Measurements from ENCODE around the gene CFAP54.

CFAP54 gene

DNA sequence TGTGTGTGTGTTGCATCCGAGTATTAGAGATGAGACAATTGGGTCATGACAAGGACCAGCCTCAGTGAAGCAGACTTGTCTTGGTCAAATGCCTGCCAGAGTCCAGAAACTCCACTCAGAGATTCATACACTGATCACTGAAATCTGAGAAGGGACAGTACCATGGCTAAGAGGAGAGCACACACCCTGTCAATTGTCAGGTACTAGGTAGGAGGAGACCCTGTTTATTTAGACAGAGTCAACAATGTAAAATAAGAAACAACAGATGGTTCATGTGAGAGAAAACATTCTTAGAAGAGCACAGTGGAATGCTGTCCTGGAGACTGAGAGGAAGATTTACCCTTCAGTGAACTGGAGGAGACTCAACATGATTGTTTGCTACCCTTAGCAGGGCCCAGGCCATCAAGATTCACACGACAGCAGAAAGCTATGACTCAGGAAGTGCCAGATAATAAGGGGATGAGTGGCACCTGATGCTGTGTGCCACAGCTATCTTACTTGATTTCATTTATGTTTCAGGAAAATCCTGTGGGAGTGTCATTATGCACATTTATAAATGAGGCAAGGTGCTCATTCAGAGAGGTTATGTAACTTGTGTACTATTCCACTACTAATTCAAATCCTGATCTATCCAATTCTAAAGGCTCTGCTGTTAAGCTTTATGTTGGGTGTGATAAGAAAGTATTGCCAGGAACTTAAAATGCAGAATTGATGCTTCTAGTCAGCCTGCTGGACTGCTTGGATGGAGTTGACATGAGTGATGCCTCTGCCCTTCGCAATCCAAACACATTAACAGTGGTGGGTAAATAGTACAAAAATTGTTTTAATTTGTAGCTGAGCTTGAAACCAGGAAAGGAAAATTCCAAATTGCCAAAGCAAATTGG is 281.1 kb downstream of the CFAP54 start:
- DNase-seq: no peak

DNA sequence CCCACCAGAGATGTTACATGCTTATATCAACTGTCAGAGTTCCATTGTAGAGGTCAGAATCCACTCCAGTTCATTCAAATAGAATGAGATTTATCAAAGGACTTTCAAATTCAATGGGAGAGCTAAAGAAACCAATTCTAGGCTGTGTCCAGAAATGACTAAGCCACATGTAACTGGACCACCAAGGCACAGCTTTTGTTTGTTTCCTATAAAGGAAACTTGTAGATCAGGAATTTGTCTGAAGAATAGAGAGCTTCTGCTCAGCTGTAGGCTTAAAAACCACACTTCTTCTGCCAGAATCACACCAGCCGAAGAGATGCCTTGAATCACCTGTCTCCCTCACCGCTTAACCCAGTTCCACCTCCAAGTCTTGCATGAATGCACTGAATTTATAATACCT is 283.7 kb downstream of the CFAP54 start:
- no peak for DNase-seq

DNA sequence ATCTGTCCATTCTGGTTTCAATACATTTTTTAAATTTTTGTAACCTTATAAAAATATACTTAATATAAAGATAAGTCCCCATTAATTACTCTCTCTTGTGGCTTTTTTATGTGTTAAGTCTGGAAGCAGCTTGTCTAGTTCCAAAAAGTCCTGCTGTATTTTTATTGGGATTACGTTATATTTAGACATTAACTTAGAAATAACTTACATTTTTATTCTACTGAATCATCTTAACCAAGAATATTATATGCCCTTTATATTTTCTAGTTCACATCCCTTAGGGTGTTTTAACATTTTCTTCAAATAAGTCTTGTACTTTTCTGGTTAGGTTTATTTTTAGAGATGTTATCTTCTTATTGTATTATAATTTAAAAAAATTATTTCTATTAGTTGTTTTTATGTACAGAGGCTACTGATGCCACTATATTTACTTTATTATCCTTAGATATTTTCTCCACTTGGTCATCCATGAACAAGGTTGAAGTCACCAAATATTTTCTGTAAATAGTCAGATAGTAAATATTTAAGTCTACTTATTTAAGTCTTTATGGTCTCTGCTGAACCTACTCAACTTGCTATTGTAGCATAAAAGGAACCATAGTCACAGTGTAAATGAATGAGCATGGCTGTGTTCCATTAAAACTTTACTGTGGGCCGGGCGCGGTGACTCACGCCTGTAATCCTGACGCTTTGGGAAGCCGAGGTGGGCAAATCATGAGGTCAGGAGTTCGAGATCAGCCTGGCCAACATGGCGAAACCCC is 285.3 kb downstream of the CFAP54 start:
- DNase-seq: no peak

DNA sequence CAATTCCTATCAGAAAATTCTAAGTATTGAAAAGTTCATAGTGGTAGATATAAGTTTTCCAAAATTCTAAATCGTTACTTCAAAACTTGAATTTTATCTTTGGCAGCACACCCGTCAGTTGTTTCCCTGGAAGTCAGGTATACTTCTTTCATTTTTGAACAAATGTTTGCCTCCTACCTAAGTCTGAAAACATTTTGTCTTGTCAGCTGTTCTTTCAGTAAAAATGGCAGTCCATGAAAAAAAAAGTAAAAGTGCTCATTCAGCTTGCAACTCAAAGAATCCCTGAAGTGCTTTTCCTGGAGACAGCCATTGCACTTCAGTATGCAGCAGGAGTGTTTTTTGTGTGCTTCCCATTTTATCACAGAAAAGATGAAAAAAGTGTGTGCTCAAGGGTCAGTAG is 287.5 kb downstream of the CFAP54 start:
- DNase-seq: no peak

DNA sequence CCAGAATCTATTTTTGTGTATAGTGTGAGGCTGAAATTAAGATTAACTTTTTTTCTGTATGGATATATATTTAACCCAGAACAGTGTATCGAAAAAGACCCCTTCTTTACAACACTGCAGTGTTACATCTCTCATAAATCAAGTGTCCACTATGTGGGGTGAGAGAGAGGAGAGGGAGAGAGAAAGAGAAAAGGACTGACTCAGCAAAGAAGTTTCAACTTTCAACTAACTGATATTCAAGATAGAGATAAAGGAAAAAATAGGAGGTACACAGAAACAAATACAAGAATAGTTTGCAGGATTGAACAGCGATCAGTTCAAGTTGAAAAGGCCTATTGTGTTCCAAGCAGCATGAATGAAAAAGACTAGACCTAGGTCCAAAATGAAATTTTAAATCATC is 291.0 kb downstream of the CFAP54 start:
- no peak for DNase-seq

DNA sequence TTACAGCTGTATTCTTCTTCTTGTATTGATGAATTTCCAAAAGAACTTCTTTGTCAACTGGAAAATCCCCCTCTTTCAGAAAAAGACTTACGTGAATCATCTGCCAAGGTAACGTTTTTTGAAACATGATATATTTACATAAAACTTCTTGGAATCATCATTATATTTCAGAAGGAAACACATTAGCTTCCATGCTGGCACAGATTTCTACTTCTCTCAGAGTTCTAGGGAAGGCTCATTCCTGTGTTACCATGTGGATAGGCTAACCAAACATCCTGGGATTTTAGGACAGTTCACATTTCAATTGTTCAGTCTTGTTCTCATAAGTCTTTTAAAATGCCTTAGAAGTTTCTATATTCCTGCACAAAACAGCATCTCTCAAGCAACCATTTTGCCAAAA is 297.4 kb downstream of the CFAP54 start:
- no peak for DNase-seq

DNA sequence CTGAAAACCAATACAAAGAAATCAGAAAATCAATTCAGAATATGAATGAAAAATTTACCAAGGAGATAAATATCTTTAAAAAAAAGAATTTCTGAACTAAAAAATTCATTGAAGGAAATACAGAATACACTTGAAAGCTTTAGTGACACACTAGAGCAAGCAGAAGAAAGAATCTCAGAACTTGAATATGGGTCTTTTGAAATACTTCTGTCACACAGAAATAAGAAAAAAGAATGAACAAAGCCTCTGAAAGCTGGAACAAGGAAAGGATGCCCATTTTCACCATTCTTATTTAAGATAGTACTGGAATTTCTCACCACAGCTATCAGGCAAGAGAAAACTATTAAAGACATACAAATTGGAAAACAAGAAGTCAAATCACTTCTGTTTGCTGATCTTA is 314.6 kb downstream of the CFAP54 start:
- no peak for DNase-seq

DNA sequence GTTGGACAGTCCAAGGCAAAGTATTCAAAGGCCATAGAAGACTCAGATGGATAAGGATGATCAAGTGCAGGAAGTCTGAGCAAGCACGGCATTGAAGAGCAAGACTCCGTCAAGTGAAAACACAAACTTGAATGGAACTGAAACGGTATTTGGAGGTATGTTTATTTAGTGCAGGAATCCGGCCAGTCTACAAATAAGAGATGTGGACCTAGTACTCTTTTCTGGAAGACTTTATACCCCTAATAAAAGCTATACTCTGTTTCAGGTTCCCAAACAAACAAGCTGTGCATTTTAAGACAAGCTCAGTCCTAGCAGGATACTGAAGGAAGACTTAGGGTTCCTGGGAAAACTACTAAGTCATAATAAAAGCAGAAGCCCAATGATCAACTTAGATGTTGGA is 316.9 kb downstream of the CFAP54 start:
- DNase-seq: no peak

DNA sequence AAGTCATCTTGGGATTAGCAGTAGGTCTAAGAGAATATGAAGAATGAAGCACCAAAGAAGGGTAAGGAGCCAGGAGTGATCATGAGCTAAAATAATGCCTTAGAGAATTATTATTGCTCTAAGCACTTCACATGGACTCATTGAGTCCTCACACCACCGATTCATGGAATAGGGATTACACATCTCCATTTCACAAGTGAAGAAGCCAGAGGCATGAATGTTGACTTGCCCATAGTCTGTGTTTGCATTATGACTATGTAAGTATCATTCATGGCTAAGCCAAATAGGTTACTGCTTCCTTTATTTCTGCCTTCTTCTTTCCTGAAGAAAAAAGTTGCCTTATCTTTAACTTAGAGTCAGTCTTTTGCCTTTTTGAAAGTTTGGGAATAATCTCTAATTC is 318.4 kb downstream of the CFAP54 start:
- no peak for DNase-seq

DNA sequence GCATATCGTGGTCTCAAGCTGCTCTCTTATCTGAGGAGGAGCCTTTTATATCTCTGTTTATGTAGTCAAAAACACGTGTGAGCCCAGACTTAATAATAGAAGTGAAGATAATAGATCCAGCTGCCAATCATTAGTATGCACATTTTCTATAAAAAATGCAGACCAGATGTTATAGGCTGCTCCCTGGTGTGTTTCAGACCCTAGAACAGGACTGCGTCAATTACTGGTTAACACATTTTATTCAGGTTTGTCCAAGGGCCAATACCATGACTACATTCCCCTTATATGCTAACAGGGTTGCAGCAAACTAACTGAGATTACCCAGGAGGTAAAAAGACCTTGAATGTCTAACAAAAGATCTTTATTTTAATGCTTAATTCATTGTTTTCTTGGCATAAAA is 319.2 kb downstream of the CFAP54 start:
- no peak for DNase-seq

DNA sequence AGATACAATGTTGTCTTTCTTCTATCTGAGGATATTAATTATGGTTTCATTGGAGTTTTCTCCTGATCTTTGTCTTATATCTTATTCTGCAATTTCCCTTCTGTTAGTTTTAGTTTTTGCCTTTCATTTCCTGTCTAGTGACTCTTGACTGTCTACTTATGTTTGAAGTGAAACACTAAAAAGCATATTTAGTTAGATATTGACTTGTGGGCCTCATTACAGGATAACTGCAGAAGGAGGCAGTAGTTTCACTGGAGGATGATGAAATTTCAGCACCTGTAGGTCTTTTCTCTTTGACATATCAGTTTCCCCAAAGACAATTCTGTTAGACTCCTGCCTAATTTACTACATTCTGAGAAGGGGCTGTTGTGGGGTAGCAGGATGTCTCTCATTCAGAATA is 320.1 kb downstream of the CFAP54 start:
- no peak for DNase-seq

DNA sequence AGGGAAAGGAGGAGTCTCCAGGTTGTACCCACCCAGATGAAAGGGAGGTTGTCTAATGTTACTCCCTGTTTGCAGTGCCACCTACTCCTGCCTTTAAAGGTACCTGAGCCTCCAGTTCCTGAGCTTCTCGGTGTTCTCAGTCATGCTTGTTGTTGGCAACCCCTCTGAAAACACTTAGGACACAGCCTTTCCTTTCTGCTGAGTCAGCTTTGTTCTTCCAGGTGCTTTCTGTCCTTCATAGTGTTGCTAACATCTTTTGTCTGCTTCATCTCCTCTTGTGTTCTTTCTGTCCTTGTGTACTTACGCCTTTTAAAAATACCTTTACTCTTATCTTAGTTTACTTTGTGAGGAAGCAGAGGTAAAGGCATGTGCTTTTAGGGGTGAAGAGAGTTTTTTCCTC is 320.7 kb downstream of the CFAP54 start:
- DNase-seq: no peak

DNA sequence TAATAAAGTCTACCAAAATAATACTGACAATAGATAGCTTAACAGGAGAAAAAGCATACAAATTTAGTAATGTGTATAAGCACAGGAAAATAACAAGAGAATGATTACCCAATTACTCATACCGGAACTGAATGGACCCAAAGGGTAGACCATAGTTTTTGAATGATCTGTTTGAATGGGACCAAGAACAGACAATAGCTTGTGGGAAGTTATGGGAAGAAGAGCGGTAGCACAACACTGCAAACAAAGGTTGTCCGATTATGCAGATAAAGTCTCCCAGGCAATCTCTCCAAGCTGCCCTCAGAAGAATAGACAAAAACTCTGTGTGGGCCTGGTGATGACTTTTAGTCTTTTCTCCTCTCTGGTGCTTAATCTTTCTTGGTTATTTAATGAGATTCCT is 321.1 kb downstream of the CFAP54 start:
- no peak for DNase-seq

DNA sequence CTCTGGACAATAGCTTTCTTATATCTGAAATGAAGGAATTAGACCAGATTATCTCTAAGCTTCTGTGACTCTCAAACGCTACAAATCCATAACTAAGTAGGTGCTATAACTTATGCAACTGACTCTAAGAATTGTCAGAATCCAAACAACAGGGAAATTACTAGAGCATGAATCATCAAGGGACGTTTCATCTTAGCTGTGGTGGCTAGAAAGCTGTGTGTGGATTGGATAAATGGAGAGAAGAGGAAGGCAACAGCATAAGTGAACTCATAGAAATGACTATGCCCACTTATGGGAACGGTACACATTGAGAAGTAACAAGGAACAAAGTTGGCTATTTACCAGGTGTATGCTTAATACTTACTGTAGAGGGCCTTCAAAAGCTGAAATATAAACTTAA is 321.7 kb downstream of the CFAP54 start:
- DNase-seq: no peak

DNA sequence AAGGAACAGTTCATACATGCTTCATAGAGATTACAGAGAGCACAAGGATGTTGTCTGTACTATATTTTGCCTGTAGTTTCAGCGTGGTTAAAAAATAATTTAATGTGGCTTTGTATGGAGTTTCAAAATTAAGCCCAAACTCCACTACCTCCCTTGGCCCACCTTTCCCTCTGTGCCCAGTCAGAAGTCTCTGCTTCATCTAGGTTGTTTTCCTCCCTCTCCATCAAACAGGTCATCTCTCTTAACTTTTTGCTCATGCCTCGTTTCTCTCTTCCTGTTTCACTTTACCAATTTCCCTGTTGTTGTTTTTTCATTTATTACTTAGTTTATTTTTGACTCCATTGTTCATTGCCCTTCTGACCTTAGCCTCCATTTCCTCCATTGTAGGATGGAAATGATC is 322.8 kb downstream of the CFAP54 start:
- no peak for DNase-seq

DNA sequence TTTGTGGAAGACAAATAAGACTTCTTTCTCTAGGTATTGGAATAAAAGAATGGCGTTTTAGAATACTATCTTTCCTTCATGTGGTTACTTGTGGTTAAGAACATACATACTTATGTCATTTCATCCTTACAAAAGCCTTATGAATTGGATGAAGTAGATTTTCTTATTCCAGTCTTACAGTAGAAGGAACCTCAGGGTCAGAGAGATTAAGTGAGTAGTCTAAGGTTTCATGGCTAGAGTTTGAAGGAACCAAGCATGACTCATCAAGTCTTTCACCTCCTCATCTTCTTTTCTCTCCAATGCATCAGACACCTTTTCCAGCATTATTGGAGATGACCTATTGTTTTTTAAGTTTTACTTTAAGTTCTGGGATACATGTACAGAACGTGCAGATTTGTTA is 324.8 kb downstream of the CFAP54 start:
- no peak for DNase-seq

DNA sequence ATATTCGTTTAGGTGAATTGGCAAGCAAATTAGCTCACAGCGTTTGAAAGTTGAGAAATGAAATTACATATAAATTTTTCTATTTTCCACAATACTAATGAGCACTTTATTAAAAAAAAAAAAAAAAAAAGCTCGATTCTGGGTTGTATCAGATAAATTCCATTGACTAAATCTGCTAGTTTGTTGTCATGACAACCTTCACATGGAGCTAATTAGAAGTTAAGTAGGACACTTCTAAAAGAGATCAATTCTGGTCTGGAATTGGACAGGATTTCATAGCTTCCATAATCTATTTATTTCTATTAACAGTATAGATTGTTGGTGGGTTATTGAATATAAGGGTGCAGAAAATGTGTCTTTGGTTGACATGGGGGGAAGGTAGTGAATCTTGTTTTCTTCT is 332.2 kb downstream of the CFAP54 start:
- no peak for DNase-seq

DNA sequence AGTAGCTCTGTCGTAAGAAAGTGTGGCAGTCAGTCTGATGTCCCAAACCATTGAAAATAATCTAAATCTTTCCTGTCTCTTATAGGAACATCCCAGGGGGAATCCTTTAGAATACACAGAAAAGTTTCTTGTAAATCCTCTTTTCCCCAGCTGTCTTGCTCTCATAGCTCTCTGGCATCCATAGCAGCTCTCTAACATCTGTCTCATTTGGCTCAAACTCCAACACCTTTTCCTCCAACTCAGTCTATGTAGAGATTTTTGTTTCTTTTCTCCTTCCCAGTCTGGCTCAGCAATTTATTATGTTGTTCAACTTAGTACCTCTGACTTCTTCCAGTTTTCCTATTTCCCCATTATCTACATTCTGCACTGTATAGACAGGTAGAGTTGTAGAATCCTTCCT is 333.3 kb downstream of the CFAP54 start:
- DNase-seq: no peak

DNA sequence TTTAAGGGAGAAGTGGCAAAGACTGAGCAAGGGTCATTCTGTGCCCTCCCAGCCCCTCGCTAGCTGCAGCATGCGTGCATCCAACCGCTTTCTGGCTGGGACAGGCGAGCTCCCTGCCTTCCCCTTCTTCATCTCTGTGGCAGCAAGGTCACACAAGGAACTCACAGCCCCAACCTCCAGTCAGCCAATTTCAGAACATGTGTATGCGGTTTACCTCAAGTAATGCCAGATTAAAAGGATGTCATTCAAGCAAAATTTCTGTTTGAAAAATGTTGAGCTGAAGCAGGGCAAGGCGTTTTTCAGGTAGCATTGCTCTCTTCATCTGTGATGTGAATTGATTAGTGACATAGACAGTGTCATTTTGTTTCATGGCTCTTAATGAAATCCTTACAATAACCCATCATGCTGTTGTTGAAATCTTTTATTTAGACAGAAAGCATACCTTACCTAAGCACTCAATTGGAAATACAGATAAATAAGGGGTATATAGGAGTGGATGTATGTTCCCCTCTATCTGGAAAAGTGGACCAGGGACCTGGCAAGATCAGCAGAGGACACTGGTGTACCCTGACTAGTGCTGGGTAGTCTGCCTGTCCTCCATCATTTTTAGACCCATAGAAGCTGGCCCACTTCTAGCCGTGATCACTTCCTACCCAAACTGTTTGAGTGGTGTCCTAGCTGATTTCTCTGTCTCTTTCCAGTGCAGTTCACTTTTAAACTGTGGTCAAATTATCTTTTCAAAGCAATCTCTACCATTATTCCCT is 334.9 kb downstream of the CFAP54 start:
- DNase-seq: no peak

DNA sequence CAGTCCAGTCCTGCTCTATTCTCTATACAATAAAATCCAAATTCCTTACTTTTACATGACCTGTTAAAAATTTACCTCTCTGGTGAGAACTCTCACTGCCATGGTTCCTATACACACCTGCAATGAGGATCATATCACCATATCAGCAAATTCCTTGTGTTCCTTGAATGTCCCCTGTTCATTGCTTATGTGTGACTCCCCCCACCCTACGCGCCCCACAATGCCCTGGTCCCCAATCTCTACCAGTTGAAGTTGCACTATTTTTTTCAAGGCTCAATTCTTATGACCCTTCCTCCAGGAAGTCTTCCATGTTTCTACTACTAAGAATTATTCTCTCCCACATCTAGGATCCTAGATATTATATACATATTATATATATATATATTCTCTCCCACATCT is 335.5 kb downstream of the CFAP54 start:
- no peak for DNase-seq

DNA sequence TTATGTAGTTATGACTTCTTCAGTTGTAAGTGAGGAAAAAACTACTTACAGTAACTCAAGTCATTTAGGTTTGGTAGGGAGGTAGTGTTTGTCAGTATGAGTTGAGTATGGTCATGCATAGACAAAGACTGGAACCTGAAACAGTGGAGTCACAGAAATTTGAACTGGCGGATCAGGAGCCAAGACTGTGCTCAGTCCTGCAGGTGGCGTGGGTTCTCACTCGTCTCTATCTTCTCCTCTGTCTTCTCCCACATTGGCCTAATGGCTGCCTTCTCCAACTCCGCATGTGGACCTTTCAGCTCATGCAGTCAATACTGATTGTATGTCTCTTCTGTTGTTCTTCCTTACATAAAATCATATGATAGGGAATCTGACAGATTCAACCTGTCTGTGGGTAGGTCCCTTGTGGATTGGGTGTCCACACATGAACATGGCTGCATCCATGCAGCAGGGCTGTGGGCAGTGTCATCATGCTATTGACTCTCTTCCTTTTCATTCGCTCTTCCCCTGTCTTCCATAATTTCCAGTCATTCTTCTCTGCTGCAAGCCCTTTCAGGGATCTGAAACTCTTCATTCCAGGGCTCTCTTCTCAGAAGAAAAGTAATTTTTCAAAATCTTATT is 338.9 kb downstream of the CFAP54 start:
- no peak for DNase-seq

DNA sequence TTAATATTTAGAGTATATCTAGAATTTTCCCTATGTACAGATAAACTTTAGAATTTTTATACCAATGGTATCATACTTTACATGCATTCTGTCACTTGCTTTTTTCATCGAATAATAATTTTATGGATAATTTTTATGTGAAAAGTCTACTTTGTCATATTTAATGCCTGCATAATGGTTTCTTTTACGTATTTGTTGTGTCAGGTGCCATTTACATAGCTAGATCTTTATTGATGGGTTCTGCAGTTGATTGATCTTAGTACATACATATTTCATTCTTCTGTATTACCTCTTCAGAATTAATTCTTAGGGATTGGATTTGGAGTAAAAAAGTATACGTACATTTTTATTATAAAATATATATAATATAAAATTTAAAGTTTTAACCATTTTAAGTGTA is 340.0 kb downstream of the CFAP54 start:
- DNase-seq: no peak

DNA sequence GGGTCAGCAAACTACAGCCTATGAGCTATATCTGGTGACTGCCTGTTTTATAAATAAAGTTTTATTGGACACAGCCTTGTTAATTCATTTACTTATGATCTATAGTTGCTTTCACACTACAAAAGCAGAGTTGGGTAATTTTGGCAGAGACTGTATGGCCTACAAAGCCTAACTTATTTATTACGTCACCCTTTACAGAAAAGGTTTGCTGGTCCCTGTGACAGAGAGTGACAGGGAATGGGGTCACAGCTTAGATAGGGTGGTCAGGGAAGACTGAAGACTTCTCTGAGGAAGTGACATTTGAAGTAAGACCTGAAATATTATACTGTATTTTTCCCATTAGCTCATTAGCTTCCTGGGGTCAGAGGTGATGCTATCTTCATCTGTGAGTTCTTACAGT is 342.0 kb downstream of the CFAP54 start:
- no peak for DNase-seq
